Right lobe of liver (tissue), 6 donors: ENCODE data around the gene MIB1. TPM values are rescaled to one million over a fixed set of nuclear protein-coding genes. Genes with fewer than 3 reads are reported as not detected.

Source experiments
- ATAC-seq, 4 donors: fragments of 200-7000 bp; cut with Tn5 transposase; one replicate each; pipeline ENCODE4 v1.9.1; 2020; ENCODE audit warnings: mild to moderate bottlenecking in 4 of 4, moderate library complexity in 4 of 4
- DNase-seq, 3 donors: peaks; one replicate each; pipeline ENCODE4 v3.0.0-alpha.2; 2020
- H3K27ac ChIP-seq, 3 donors: fragments of 200-600 bp; one replicate each; pipeline ENCODE4 v1.8.0; 2022
- H3K27me3 ChIP-seq, 2 donors: fragments of 200-600 bp; one replicate each; pipeline ENCODE4 v1.8.0; 2022
- H3K36me3 ChIP-seq, 4 donors: fragments of 200-600 bp; sonication (generic) in 1 of 4; one replicate each; pipeline versions ENCODE4 v1.5.1 to v1.8.0; 2017 to 2022; ENCODE audit warnings: control low read depth in 1 of 4
- H3K4me1 ChIP-seq, 4 donors: fragments of 200-600 bp; sonication (generic) in 1 of 4; one replicate each; pipeline versions ENCODE4 v1.5.1 to v1.8.0; 2017 to 2022; ENCODE audit warnings: control low read depth in 1 of 4
- H3K4me3 ChIP-seq, 3 donors: fragments of 200-600 bp; one replicate each; pipeline ENCODE4 v1.8.0; 2022
- H3K9me3 ChIP-seq, 4 donors: fragments of 200-600 bp; sonication (generic) in 1 of 4; one replicate each; pipeline versions ENCODE4 v1.5.1 to v1.8.0; 2017 to 2022; ENCODE audit warnings: control low read depth in 1 of 4
- POLR2A ChIP-seq: fragments of 450-650 bp; IDR thresholded peaks from one replicate; pipeline ENCODE4 v1.6.1; 2017; ENCODE audit warnings: antibody characterized with exemption, mild to moderate bottlenecking
- WGBS: methylation state at CpG from one replicate; pipeline ENCODE4 v1.1.6; 2018; ENCODE audit warnings: low coverage, low lambda C conversion rate; ENCODE audit not compliant: insufficient coverage; ENCODE audit errors: missing lambda C conversion rate; 5-methylcytosine and 5-hydroxymethylcytosine counted together
- intact Hi-C, 2 donors: fragments of 100-400 bp; cut with DNase I; formaldehyde crosslinking; loops; one replicate each; pipeline versions ENCODE4 v1.11.2 to v1.14.1; 2022
- total RNA-seq, 6 experiments: library from RNA; depleted of rRNA in 2 of 6; stranded (reverse); fragments of >200 nt in 2 of 6; fragmentation: NEBNext Ultra II Directional in 3 of 6; extraction: Animal tissue kit (Norgen Biotek cat#: 25700) in 3 of 6; gene quantifications; one replicate each; pipeline versions ENCODE4 v1.1.0 to v1.2.4, GENCODE V29; 2016 to 2023
- TF ChIP-seq, protein P1 (sequence below), 4 donors: fragments of 200-600 bp in 3 of 4; fragments of 450-650 bp in 1 of 4; IDR thresholded peaks; one replicate each; pipeline versions ENCODE4 v1.5.1 to v1.8.0; 2016 to 2022; ENCODE audit warnings: antibody characterized with exemption in 4 of 4, mild to moderate bottlenecking in 2 of 4
- donor health status: DM: no; HTN: yes; CAD: no.
- donor health status: DM: no; HTN: no; CAD: no.
- donor health status: DM: no; HTN: no; CAD: no.
- donor health status: DM: no; HTN: yes; CAD: no.
- donor health status: DM: no; HTN: yes; CAD: no.

MIB1 gene
- total RNA-seq, 6 experiments from 2014 or later = 10.6 to 17.1 (median 14.6) TPM

GRCh38 chr18:21820033-21820810, 79.6 kb downstream of the MIB1 start:
- peaks cover 0 to 5% (median 0%) of the 10 kb centered on the region in 4 donors for H3K36me3 ChIP-seq
- no peaks in the 10 kb centered on the region for H3K4me1 ChIP-seq
- TF ChIP-seq, protein P1, sequence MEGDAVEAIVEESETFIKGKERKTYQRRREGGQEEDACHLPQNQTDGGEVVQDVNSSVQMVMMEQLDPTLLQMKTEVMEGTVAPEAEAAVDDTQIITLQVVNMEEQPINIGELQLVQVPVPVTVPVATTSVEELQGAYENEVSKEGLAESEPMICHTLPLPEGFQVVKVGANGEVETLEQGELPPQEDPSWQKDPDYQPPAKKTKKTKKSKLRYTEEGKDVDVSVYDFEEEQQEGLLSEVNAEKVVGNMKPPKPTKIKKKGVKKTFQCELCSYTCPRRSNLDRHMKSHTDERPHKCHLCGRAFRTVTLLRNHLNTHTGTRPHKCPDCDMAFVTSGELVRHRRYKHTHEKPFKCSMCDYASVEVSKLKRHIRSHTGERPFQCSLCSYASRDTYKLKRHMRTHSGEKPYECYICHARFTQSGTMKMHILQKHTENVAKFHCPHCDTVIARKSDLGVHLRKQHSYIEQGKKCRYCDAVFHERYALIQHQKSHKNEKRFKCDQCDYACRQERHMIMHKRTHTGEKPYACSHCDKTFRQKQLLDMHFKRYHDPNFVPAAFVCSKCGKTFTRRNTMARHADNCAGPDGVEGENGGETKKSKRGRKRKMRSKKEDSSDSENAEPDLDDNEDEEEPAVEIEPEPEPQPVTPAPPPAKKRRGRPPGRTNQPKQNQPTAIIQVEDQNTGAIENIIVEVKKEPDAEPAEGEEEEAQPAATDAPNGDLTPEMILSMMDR (IDR thresholded peaks at IDR 0.05) = peak; percentile 35 to 69 (median 58)
- TF ChIP-seq POLR2A = no peak
- no peak overlapping the region for H3K27ac ChIP-seq
- H3K27me3 ChIP-seq = no peaks in the 10 kb centered on the region
- H3K9me3 ChIP-seq = no peaks in the 10 kb centered on the region
- H3K4me3 ChIP-seq = no peak overlapping the region
- intact Hi-C loops = no loop called here
- ATAC-seq (peak in 2 of 4 donors; percentile 49 to 66), DNase-seq (no peak)
- 68% methylated on average over 2 of the region's 2 CpGs for WGBS

DNA sequence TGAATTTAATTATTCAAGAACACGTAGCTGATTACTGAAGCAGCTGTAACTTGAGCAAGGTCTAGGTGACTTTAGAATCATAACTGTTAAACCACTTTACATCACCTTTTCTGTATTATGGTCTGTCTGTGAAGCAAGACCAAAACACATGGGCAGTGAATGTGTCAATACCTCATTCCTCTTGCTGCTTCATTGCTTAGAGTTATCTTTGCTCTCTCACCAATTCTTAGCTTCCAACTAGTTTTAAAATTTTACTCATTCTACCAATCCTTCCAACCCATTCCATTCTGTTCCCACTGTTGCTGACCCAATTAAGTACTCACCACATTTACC, 80.2 kb downstream of the MIB1 start:
- Histone ChIP-seq H3K9me3 (no peaks in the 10 kb centered on the region), H3K4me1 (peaks cover 0 to 1% (median 0%) of the 10 kb centered on the region in 4 donors), H3K27ac (no peak overlapping the region), H3K36me3 (peaks cover 0 to 5% (median 0%) of the 10 kb centered on the region in 4 donors), H3K4me3 (no peak overlapping the region), H3K27me3 (no peaks in the 10 kb centered on the region)
- ATAC-seq (no peak), DNase-seq (no peak)
- 93% methylated on average over 1 of the region's 1 CpG for WGBS
- TF ChIP-seq POLR2A = no peak
- TF ChIP-seq, protein P1 (IDR thresholded peaks at IDR 0.05) = no peak
- intact Hi-C loops = no loop called here

DNA sequence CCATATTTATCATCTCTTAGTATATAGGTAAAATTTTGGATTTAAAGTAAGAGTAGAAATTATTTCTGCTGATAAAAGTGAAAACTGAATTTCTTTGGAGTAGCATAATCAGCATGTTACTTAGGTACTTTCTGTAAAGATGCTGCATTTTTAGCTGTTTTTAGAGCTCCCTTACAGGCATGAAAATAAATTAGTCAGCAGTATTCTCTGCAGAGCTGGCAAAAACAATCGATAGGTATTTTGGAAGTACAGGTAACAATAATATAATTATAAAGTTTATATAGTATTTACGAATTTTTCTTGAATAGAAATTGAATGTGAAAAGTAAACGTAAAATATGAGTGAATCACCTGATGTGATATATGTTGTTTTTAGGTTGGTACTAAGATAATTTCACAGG, 83.3 kb downstream of the MIB1 start:
- DNase-seq (no peak), ATAC-seq (no peak)
- H3K36me3 ChIP-seq = peaks cover 0 to 5% (median 0%) of the 10 kb centered on the region in 4 donors
- H3K27me3 ChIP-seq = no peaks in the 10 kb centered on the region
- no peak overlapping the region for H3K27ac ChIP-seq
- no peaks in the 10 kb centered on the region for H3K9me3 ChIP-seq
- H3K4me3 ChIP-seq = no peak overlapping the region
- 89% methylated on average over 3 of the region's 3 CpGs for WGBS
- peaks cover 0 to 14% (median 0%) of the 10 kb centered on the region in 4 donors for H3K4me1 ChIP-seq
- intact Hi-C loops = no loop called here
- TF ChIP-seq, protein P1 (IDR thresholded peaks at IDR 0.05) = no peak
- TF ChIP-seq POLR2A = no peak

DNA sequence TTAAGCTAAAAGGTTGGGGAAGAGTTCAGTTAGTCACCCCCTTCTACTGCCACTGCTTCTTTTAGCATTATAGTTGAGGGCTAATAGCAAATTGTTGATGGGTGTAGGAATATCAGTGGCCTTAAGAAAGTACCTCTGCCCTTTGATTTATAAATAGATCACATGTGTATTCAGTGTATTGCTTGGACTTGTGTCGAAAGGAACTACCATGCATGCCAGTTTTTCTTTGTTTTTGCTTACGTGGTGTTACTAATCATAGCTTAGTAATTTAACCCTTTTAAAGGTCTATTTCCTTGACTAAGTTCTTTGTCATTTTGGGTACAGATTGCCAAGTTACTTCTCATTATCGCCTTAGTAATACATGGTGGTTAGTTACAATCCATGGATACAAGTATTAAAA, 85.6 kb downstream of the MIB1 start:
- ATAC-seq = peak; percentile 47 to 88 (median 72)
- 36% methylated on average over 3 of the region's 3 CpGs for WGBS
- no peaks in the 10 kb centered on the region for H3K9me3 ChIP-seq
- H3K27me3 ChIP-seq = no peaks in the 10 kb centered on the region
- DNase-seq = no peak
- H3K4me1 ChIP-seq = peaks cover 0 to 14% (median 0%) of the 10 kb centered on the region in 4 donors
- H3K36me3 ChIP-seq = no peaks in the 10 kb centered on the region
- intact Hi-C loops = no loop called here
- no peak overlapping the region for H3K4me3 ChIP-seq
- no peak for TF ChIP-seq POLR2A
- TF ChIP-seq, protein P1 (IDR thresholded peaks at IDR 0.05) = no peak
- H3K27ac ChIP-seq = no peak overlapping the region
